IPS-20b (cell line): ENCODE results near the gene KCNMA1.

Experiments
- H3K27ac ChIP-seq: one replicate; pipeline ENCODE4 v1.5.1; 2013; ENCODE audit warnings: low read length
- H3K27me3 ChIP-seq: 2 replicates; pipeline ENCODE4 v1.6.1; 2013; ENCODE audit warnings: mild to moderate bottlenecking, low read length, inconsistent platforms; ENCODE audit not compliant: insufficient read depth
- H3K36me3 ChIP-seq: 2 replicates; pipeline ENCODE4 v1.6.1; 2013; ENCODE audit warnings: low read depth, mild to moderate bottlenecking, inconsistent platforms, low read length, moderate library complexity; ENCODE audit not compliant: insufficient read depth
- H3K4me1 ChIP-seq: 2 replicates; pipeline ENCODE4 v1.6.1; 2013; ENCODE audit warnings: mild to moderate bottlenecking, control low read depth, inconsistent platforms, low read length, moderate library complexity; ENCODE audit not compliant: insufficient read depth
- H3K4me3 ChIP-seq: 2 replicates; pipeline ENCODE4 v1.5.1; 2013; ENCODE audit warnings: mild to moderate bottlenecking, low read length, inconsistent platforms
- H3K9ac ChIP-seq: 2 replicates; pipeline ENCODE4 v1.6.1; 2013; ENCODE audit warnings: low read depth, mild to moderate bottlenecking, inconsistent platforms, low read length, moderate library complexity
- H3K9me3 ChIP-seq: 2 replicates; pipeline ENCODE4 v1.6.1; 2013; ENCODE audit warnings: mild to moderate bottlenecking, low read depth, low read length, inconsistent platforms; ENCODE audit not compliant: insufficient read depth

Gene KCNMA1

GRCh38 chr10:77012812-77013500 lies 624.7 kb downstream of the KCNMA1 start:
- Histone ChIP-seq H3K27ac (no peak overlapping the region), H3K9me3 (no peaks in the 10 kb centered on the region), H3K27me3 (no peaks in the 10 kb centered on the region), H3K9ac (no peak overlapping the region), H3K4me1 (no peaks in the 10 kb centered on the region), H3K36me3 (no peaks in the 10 kb centered on the region), H3K4me3 (no peak overlapping the region)

- no peaks in the 10 kb centered on the region for H3K36me3 ChIP-seq
- H3K27ac ChIP-seq, result no peak overlapping the region
- no peaks in the 10 kb centered on the region for H3K4me1 ChIP-seq
- H3K9ac ChIP-seq, result no peak overlapping the region
- no peak overlapping the region for H3K4me3 ChIP-seq
- H3K27me3 ChIP-seq, result no peaks in the 10 kb centered on the region
- no peaks in the 10 kb centered on the region for H3K9me3 ChIP-seq
Measured at GRCh38 chr10:77011874-77012811, 625.5 kb downstream of the KCNMA1 start.

- no peaks in the 10 kb centered on the region for H3K4me1 ChIP-seq
- H3K27ac ChIP-seq, result no peak overlapping the region
- no peaks in the 10 kb centered on the region for H3K36me3 ChIP-seq
- no peak overlapping the region for H3K9ac ChIP-seq
- H3K4me3 ChIP-seq, result no peak overlapping the region
- H3K9me3 ChIP-seq, result no peaks in the 10 kb centered on the region
- H3K27me3 ChIP-seq, result no peaks in the 10 kb centered on the region
Measured at GRCh38 chr10:77010430-77010829, 627.2 kb downstream of the KCNMA1 start.

- Histone ChIP-seq H3K27me3 (no peaks in the 10 kb centered on the region), H3K27ac (no peak overlapping the region), H3K4me1 (no peaks in the 10 kb centered on the region), H3K4me3 (no peak overlapping the region), H3K9ac (no peak overlapping the region), H3K36me3 (no peaks in the 10 kb centered on the region), H3K9me3 (no peaks in the 10 kb centered on the region)
Measured at GRCh38 chr10:77007834-77008233, 629.8 kb downstream of the KCNMA1 start.

- H3K9me3 ChIP-seq, result no peaks in the 10 kb centered on the region
- H3K4me3 ChIP-seq, result no peak overlapping the region
- H3K27ac ChIP-seq, result no peak overlapping the region
- no peak overlapping the region for H3K9ac ChIP-seq
- no peaks in the 10 kb centered on the region for H3K4me1 ChIP-seq
- H3K36me3 ChIP-seq, result no peaks in the 10 kb centered on the region
- H3K27me3 ChIP-seq, result no peaks in the 10 kb centered on the region
Measured at GRCh38 chr10:77006836-77007511, 630.6 kb downstream of the KCNMA1 start.

- no peaks in the 10 kb centered on the region for H3K27me3 ChIP-seq
- no peak overlapping the region for H3K9ac ChIP-seq
- H3K36me3 ChIP-seq, result no peaks in the 10 kb centered on the region
- H3K4me1 ChIP-seq, result no peaks in the 10 kb centered on the region
- H3K9me3 ChIP-seq, result no peaks in the 10 kb centered on the region
- H3K4me3 ChIP-seq, result no peak overlapping the region
- no peak overlapping the region for H3K27ac ChIP-seq
Measured at GRCh38 chr10:77005871-77006270, 631.7 kb downstream of the KCNMA1 start.

- Histone ChIP-seq H3K4me1 (no peaks in the 10 kb centered on the region), H3K9ac (no peak overlapping the region), H3K36me3 (no peaks in the 10 kb centered on the region), H3K27me3 (no peaks in the 10 kb centered on the region), H3K4me3 (no peak overlapping the region), H3K27ac (no peak overlapping the region), H3K9me3 (no peaks in the 10 kb centered on the region)
Measured at GRCh38 chr10:77004917-77005564, 632.6 kb downstream of the KCNMA1 start.

- Histone ChIP-seq H3K4me3 (no peak overlapping the region), H3K4me1 (no peaks in the 10 kb centered on the region), H3K9me3 (no peaks in the 10 kb centered on the region), H3K9ac (no peak overlapping the region), H3K27ac (no peak overlapping the region), H3K36me3 (no peaks in the 10 kb centered on the region), H3K27me3 (no peaks in the 10 kb centered on the region)
Measured at GRCh38 chr10:77002872-77003271, 634.7 kb downstream of the KCNMA1 start.

GRCh38 chr10:77001206-77001605 lies 636.4 kb downstream of the KCNMA1 start:
- no peaks in the 10 kb centered on the region for H3K9me3 ChIP-seq
- no peak overlapping the region for H3K4me3 ChIP-seq
- no peaks in the 10 kb centered on the region for H3K4me1 ChIP-seq
- no peak overlapping the region for H3K9ac ChIP-seq
- H3K36me3 ChIP-seq, result no peaks in the 10 kb centered on the region
- H3K27me3 ChIP-seq, result no peaks in the 10 kb centered on the region
- H3K27ac ChIP-seq, result no peak overlapping the region

- H3K27me3 ChIP-seq, result no peaks in the 10 kb centered on the region
- H3K4me3 ChIP-seq, result no peak overlapping the region
- no peak overlapping the region for H3K27ac ChIP-seq
- no peaks in the 10 kb centered on the region for H3K4me1 ChIP-seq
- H3K9me3 ChIP-seq, result no peaks in the 10 kb centered on the region
- H3K36me3 ChIP-seq, result no peaks in the 10 kb centered on the region
- H3K9ac ChIP-seq, result no peak overlapping the region
Measured at GRCh38 chr10:76998451-76998850, 639.2 kb downstream of the KCNMA1 start.

- no peaks in the 10 kb centered on the region for H3K27me3 ChIP-seq
- no peak overlapping the region for H3K9ac ChIP-seq
- no peak overlapping the region for H3K27ac ChIP-seq
- no peaks in the 10 kb centered on the region for H3K36me3 ChIP-seq
- H3K4me1 ChIP-seq, result no peaks in the 10 kb centered on the region
- H3K4me3 ChIP-seq, result no peak overlapping the region
- no peaks in the 10 kb centered on the region for H3K9me3 ChIP-seq
Measured at GRCh38 chr10:76997631-76998030, 640.0 kb downstream of the KCNMA1 start.
